Bronchial epithelial cell (primary cell): Measurements from ENCODE around the gene SNRNP48. TPM values are rescaled to one million over a fixed set of nuclear protein-coding genes. Genes with fewer than 3 reads are reported as not detected.

Source experiments
- total RNA-seq: library from RNA; depleted of rRNA; stranded (reverse); fragments of >200 nt; gene quantifications from 2 replicates; pipeline ENCODE4 v1.2.1, GENCODE V29; 2014

SNRNP48 gene
- total RNA-seq, 1 donor from 2014 or later = 10.0 TPM

Other genes with a start within 250 kb of the SNRNP48 start
- 0.13 TPM in 1 of 2 replicates, not detected in the other for gene CAGE1, start 200.5 kb upstream of the SNRNP48 start, total RNA-seq
- gene RIOK1, start 200.4 kb upstream of the SNRNP48 start, total RNA-seq = 21.9 and 25.3 TPM in 2 replicates
- gene DSP, start 48.5 kb upstream of the SNRNP48 start, total RNA-seq = 394 and 699 TPM in 2 replicates
- gene BMP6, start 135.9 kb downstream of the SNRNP48 start, total RNA-seq = 2.3 and 2.6 TPM in 2 replicates